HG03457 (cell line): ENCODE results near the gene RBM4.
"Not testable (repeated sequence)": the region's sequence is repeated elsewhere in the genome, so short reads cannot be mapped to it uniquely, and the experiment has no call there.

Experiments used
- ATAC-seq: cut with Tn5 transposase; IDR thresholded peaks from one replicate; pipeline ENCODE4 v1.9.1; 2021; ENCODE audit warnings: moderate number of reproducible peaks; ENCODE audit not compliant: unreplicated experiment

Gene RBM4

GRCh38 chr11:66616379-66617154 is 21.9 kb upstream of the RBM4 start, which contains the start of gene RBM14:
Gene RBM14, plus strand, starts transcription at chr11:66616630. Its CDS starts 91 bp downstream, at chr11:66616721.
- ATAC-seq, result peak; percentile 78

GRCh38 chr11:66617155-66617834 is 21.2 kb upstream of the RBM4 start:
- no peak for ATAC-seq

- no peak for ATAC-seq
Measured at GRCh38 chr11:66619080-66619554, 19.4 kb upstream of the RBM4 start.

GRCh38 chr11:66624450-66624849 is 14.1 kb upstream of the RBM4 start:
- ATAC-seq, result no peak

- ATAC-seq, result no peak
Measured at GRCh38 chr11:66625041-66625751, 13.3 kb upstream of the RBM4 start.

- no peak for ATAC-seq
Measured at GRCh38 chr11:66625752-66626149, 12.8 kb upstream of the RBM4 start.

GRCh38 chr11:66626382-66626781 is 12.1 kb upstream of the RBM4 start:
- ATAC-seq, result no peak

GRCh38 chr11:66626926-66627325 is 11.6 kb upstream of the RBM4 start:
- no peak for ATAC-seq

- ATAC-seq, result no peak
Measured at GRCh38 chr11:66628061-66628603, 10.4 kb upstream of the RBM4 start.

- ATAC-seq, result no peak
Measured at GRCh38 chr11:66629356-66629755, 9.1 kb upstream of the RBM4 start.

- ATAC-seq, result no peak
Measured at GRCh38 chr11:66631883-66632282, 6.6 kb upstream of the RBM4 start.

GRCh38 chr11:66632952-66633351 is 5.6 kb upstream of the RBM4 start:
- no peak for ATAC-seq

GRCh38 chr11:66636411-66636810 is 2.1 kb upstream of the RBM4 start:
- ATAC-seq, result no peak

- ATAC-seq, result no peak
Measured at GRCh38 chr11:66637557-66638176, 836 bp upstream of the RBM4 start.

- ATAC-seq, result no peak
Measured at GRCh38 chr11:66639066-66639813, 737 bp downstream of the RBM4 start.

GRCh38 chr11:66639814-66640340 is 1.4 kb downstream of the RBM4 start:
- not testable (repeated sequence) for ATAC-seq

- ATAC-seq, result no peak
Measured at GRCh38 chr11:66641834-66642233, 3.3 kb downstream of the RBM4 start.

GRCh38 chr11:66643745-66644437 is 5.4 kb downstream of the RBM4 start:
- ATAC-seq, result no peak

GRCh38 chr11:66646828-66647227 is 8.3 kb downstream of the RBM4 start:
- no peak for ATAC-seq
